ENCODE results near the gene TST.

DNA sequence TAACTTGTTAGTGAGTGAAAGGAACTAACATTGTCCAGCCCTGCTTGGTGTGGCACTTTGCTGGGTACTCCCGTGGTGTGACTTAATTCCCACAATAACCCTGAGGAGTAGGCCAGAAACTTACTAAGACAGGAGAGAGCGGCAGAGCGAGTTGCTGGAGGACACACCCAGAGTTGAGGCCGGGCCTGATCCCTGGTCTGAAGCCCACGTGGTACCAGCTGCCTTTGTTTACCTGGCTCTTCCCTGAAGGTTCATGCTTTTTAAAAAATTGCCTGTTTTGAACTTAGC is 889 bp upstream of the TST start:
- TF ChIP-seq, protein P1, sequence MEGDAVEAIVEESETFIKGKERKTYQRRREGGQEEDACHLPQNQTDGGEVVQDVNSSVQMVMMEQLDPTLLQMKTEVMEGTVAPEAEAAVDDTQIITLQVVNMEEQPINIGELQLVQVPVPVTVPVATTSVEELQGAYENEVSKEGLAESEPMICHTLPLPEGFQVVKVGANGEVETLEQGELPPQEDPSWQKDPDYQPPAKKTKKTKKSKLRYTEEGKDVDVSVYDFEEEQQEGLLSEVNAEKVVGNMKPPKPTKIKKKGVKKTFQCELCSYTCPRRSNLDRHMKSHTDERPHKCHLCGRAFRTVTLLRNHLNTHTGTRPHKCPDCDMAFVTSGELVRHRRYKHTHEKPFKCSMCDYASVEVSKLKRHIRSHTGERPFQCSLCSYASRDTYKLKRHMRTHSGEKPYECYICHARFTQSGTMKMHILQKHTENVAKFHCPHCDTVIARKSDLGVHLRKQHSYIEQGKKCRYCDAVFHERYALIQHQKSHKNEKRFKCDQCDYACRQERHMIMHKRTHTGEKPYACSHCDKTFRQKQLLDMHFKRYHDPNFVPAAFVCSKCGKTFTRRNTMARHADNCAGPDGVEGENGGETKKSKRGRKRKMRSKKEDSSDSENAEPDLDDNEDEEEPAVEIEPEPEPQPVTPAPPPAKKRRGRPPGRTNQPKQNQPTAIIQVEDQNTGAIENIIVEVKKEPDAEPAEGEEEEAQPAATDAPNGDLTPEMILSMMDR (IDR thresholded peaks at IDR 0.05; ENCODE audit: low read depth, low read length) = no peak
- no peak for TF ChIP-seq EZH2phosphoT487 (IDR thresholded peaks at IDR 0.05; ENCODE audit: low read depth)

All from OCI-LY3 (cell line).